KMS-11 (cell line): ENCODE measurements around the gene CSF2RB.
A peak's percentile ranks its signal among the peaks of the same experiment; 100 is the strongest.

ENCODE experiments used
- H2AFZ ChIP-seq: fragments of 200-600 bp; sonication (generic); 2 replicates; pipeline ENCODE4 v1.6.1; 2016; ENCODE audit warnings: antibody characterized with exemption, mixed run types, low read depth
- H3K27ac ChIP-seq: fragments of 200-600 bp; sonication (generic); 2 replicates; pipeline ENCODE4 v1.6.1; 2016; ENCODE audit warnings: mild to moderate bottlenecking, mixed run types
- H3K27me3 ChIP-seq: fragments of 200-600 bp; sonication (generic); 2 replicates; pipeline ENCODE4 v1.6.1; 2017; ENCODE audit warnings: mild to moderate bottlenecking, low read depth, mixed run types, moderate library complexity; ENCODE audit not compliant: insufficient read depth
- H3K36me3 ChIP-seq: fragments of 200-600 bp; sonication (generic); 2 replicates; pipeline ENCODE4 v1.6.1; 2017; ENCODE audit warnings: mild to moderate bottlenecking, mixed run types; ENCODE audit not compliant: insufficient read depth
- H3K4me1 ChIP-seq: fragments of 200-600 bp; sonication (generic); 2 replicates; pipeline ENCODE4 v1.6.1; 2016; ENCODE audit warnings: mild to moderate bottlenecking, low read depth, mixed run types; ENCODE audit not compliant: poor library complexity, severe bottlenecking
- H3K4me2 ChIP-seq: fragments of 200-600 bp; sonication (generic); 2 replicates; pipeline ENCODE4 v1.7.0; 2016; ENCODE audit warnings: mild to moderate bottlenecking, mixed run types
- H3K4me3 ChIP-seq: fragments of 200-600 bp; sonication (generic); IDR thresholded peaks from 2 replicates; pipeline ENCODE4 v1.6.1; 2017; ENCODE audit warnings: low read depth, low read length, mixed read lengths; ENCODE audit not compliant: insufficient read depth
- H3K79me2 ChIP-seq: fragments of 200-600 bp; sonication (generic); 2 replicates; pipeline ENCODE4 v1.6.1; 2016; ENCODE audit warnings: low read depth, mixed run types; ENCODE audit not compliant: insufficient read depth
- H3K9ac ChIP-seq: fragments of 200-600 bp; sonication (generic); 2 replicates; pipeline ENCODE4 v1.6.1; 2016; ENCODE audit warnings: mild to moderate bottlenecking, mixed run types
- H4K20me1 ChIP-seq: fragments of 200-600 bp; sonication (generic); 2 replicates; pipeline ENCODE4 v1.6.1; 2016; ENCODE audit warnings: mild to moderate bottlenecking, mixed run types; ENCODE audit not compliant: insufficient read depth
- CTCF ChIP-seq: fragments of 200-600 bp; sonication (generic); conservative IDR thresholded peaks from 2 replicates; pipeline ENCODE4 v1.6.1; 2017; ENCODE audit warnings: low read depth, mild to moderate bottlenecking, antibody characterized with exemption, low read length, moderate library complexity, mixed read lengths

CSF2RB gene

GRCh38 chr22:36872084-36872483, 41.3 kb upstream of the CSF2RB start:
- no peaks in the 10 kb centered on the region for H3K79me2 ChIP-seq
- H3K9ac ChIP-seq, result no peak overlapping the region
- H4K20me1 ChIP-seq, result no peaks in the 10 kb centered on the region
- H3K4me1 ChIP-seq, result peaks cover 10% of the 10 kb centered on the region
- peaks cover 13% of the 10 kb centered on the region; the same call in 1 of the 2 replicates for H3K27me3 ChIP-seq
- no peak overlapping the region for H3K27ac ChIP-seq
- no peak overlapping the region for H3K4me3 ChIP-seq
- no peak for TF ChIP-seq CTCF
- H2AFZ ChIP-seq, result no peak overlapping the region
- no peaks in the 10 kb centered on the region for H3K36me3 ChIP-seq
- H3K4me2 ChIP-seq, result no peak overlapping the region

GRCh38 chr22:36872866-36873498, 40.4 kb upstream of the CSF2RB start:
- H4K20me1 ChIP-seq, result no peaks in the 10 kb centered on the region
- H3K36me3 ChIP-seq, result no peaks in the 10 kb centered on the region
- H3K27me3 ChIP-seq, result peaks cover 11% of the 10 kb centered on the region; the same call in 1 of the 2 replicates
- no peak overlapping the region for H3K4me3 ChIP-seq
- no peak overlapping the region for H3K4me2 ChIP-seq
- H2AFZ ChIP-seq, result no peak overlapping the region
- peaks cover 10% of the 10 kb centered on the region for H3K4me1 ChIP-seq
- no peak for TF ChIP-seq CTCF
- H3K27ac ChIP-seq, result no peak overlapping the region
- H3K79me2 ChIP-seq, result no peaks in the 10 kb centered on the region
- H3K9ac ChIP-seq, result no peak overlapping the region

- peak overlapping the region; percentile 22; the same call in 1 of the 2 replicates for H3K27ac ChIP-seq
- H3K4me2 ChIP-seq, result peak overlapping the region; percentile 28
- peaks cover 13% of the 10 kb centered on the region; the same call in 1 of the 2 replicates for H3K27me3 ChIP-seq
- no peak overlapping the region for H3K9ac ChIP-seq
- H3K4me1 ChIP-seq, result peaks cover 10% of the 10 kb centered on the region
- H4K20me1 ChIP-seq, result no peaks in the 10 kb centered on the region
- H2AFZ ChIP-seq, result peak overlapping the region; percentile 52
- H3K36me3 ChIP-seq, result no peaks in the 10 kb centered on the region
- TF ChIP-seq CTCF, result 0 out of 2 replicates have a peak, but pooled peaks have one; percentile 21
- H3K79me2 ChIP-seq, result no peaks in the 10 kb centered on the region
- H3K4me3 ChIP-seq, result no peak overlapping the region
These were observed 39.7 kb upstream of the CSF2RB start for GRCh38 chr22:36873614-36874308.

GRCh38 chr22:36874309-36874696, 39.1 kb upstream of the CSF2RB start:
- Histone ChIP-seq H3K4me3 (no peak overlapping the region), H3K79me2 (no peaks in the 10 kb centered on the region), H4K20me1 (no peaks in the 10 kb centered on the region), H3K27me3 (peaks cover 10% of the 10 kb centered on the region; the same call in 1 of the 2 replicates), H3K9ac (no peak overlapping the region), H3K4me2 (0 out of 2 replicates have a peak overlapping the region, but pooled peaks have one; percentile 28), H2AFZ (peak overlapping the region; percentile 52), H3K36me3 (no peaks in the 10 kb centered on the region), H3K4me1 (peaks cover 10% of the 10 kb centered on the region), H3K27ac (peak overlapping the region; percentile 22; the same call in 1 of the 2 replicates)
- TF ChIP-seq CTCF, result no peak
